ENCODE results near the gene NFATC3.

Gene NFATC3

GRCh38 chr16:68273459-68273858, 188.3 kb downstream of the NFATC3 start:
- no peak for DNase-seq (ENCODE audit: low spot score)

GRCh38 chr16:68273896-68274295, 188.7 kb downstream of the NFATC3 start:
- no peak for DNase-seq (ENCODE audit: low spot score)

- DNase-seq (ENCODE audit: low spot score) = no peak
Observed at GRCh38 chr16:68274441-68274840, 189.3 kb downstream of the NFATC3 start.

- DNase-seq (ENCODE audit: low spot score) = no peak
Observed at GRCh38 chr16:68275611-68276191, 190.5 kb downstream of the NFATC3 start.

- DNase-seq (ENCODE audit: low spot score) = no peak
Observed at GRCh38 chr16:68276223-68276622, 191.1 kb downstream of the NFATC3 start.
